Neural progenitor cell (in vitro differentiated cells): ENCODE measurements around the gene WASHC2C.
"Not testable (repeated sequence)": the region's sequence is repeated elsewhere in the genome, so short reads cannot be mapped to it uniquely, and the experiment has no call there.

Experiments
- EZH2 ChIP-seq: fragments of 200-600 bp; sonication (generic); IDR thresholded peaks from 2 replicates; pipeline ENCODE4 v1.6.1; 2017; ENCODE audit warnings: antibody characterized with exemption, mild to moderate bottlenecking, moderate library complexity
- EZH2phosphoT487 ChIP-seq: fragments of 200-600 bp; sonication (generic); IDR thresholded peaks from 2 replicates; pipeline ENCODE4 v1.6.1; 2017; ENCODE audit warnings: antibody characterized with exemption
- TF ChIP-seq, protein P1 (sequence below): fragments of 200-600 bp; sonication (generic); IDR thresholded peaks from 2 replicates; pipeline ENCODE4 v1.5.1; 2017; ENCODE audit warnings: antibody characterized with exemption, mild to moderate bottlenecking

DNA sequence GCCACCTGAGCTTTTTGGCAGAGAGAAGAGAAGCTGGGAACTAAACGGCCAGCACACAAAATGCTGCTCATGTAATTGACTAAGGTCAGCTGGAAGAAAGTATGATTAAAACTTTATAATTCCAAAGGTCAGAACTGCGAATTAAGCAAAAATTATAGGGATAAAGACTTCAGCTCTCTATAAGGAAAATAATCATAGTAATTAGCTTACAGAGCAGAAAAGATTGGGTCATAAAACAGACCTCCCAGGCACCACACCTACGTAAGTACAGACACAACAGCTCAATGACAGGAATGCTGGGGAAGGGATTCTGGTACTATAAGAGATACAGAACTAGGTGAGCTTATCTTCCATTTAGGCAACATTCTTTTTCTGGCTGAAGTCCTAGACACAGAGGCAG lies 10.0 kb upstream of the WASHC2C start:
- TF ChIP-seq, protein P1, sequence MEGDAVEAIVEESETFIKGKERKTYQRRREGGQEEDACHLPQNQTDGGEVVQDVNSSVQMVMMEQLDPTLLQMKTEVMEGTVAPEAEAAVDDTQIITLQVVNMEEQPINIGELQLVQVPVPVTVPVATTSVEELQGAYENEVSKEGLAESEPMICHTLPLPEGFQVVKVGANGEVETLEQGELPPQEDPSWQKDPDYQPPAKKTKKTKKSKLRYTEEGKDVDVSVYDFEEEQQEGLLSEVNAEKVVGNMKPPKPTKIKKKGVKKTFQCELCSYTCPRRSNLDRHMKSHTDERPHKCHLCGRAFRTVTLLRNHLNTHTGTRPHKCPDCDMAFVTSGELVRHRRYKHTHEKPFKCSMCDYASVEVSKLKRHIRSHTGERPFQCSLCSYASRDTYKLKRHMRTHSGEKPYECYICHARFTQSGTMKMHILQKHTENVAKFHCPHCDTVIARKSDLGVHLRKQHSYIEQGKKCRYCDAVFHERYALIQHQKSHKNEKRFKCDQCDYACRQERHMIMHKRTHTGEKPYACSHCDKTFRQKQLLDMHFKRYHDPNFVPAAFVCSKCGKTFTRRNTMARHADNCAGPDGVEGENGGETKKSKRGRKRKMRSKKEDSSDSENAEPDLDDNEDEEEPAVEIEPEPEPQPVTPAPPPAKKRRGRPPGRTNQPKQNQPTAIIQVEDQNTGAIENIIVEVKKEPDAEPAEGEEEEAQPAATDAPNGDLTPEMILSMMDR, result not testable (repeated sequence)
- not testable (repeated sequence) for TF ChIP-seq EZH2, EZH2phosphoT487
